Upper lobe of left lung (tissue), 6 donors: Measurements from ENCODE around the gene SLIT1. TPM values are rescaled to one million over a fixed set of nuclear protein-coding genes. Genes with fewer than 3 reads are reported as not detected.
A peak's percentile ranks its signal among the peaks of the same experiment; 100 is the strongest.

Experiments used
- ATAC-seq, 2 donors: fragments of 200-7000 bp; cut with Tn5 transposase; one replicate each; pipeline ENCODE4 v1.9.1; 2022; ENCODE audit warnings: mild to moderate bottlenecking in 2 of 2, moderate library complexity in 2 of 2; ENCODE audit not compliant: low FRiP score in 2 of 2
- DNase-seq, 2 donors: peaks; one replicate each; pipeline ENCODE4 v3.0.0-alpha.2; 2019 to 2020
- H3K27ac ChIP-seq, 4 donors: fragments of 200-600 bp; sonication (generic); one replicate each; pipeline ENCODE4 v1.5.1; 2016 to 2019
- H3K27me3 ChIP-seq, 4 donors: fragments of 200-600 bp; sonication (generic); one replicate each; pipeline ENCODE4 v1.5.1; 2017 to 2019
- H3K36me3 ChIP-seq, 4 donors: fragments of 200-600 bp; sonication (generic); one replicate each; pipeline ENCODE4 v1.5.1; 2016 to 2019
- H3K4me1 ChIP-seq, 4 donors: fragments of 200-600 bp; sonication (generic); one replicate each; pipeline ENCODE4 v1.5.1; 2018 to 2019
- H3K4me3 ChIP-seq, 4 donors: fragments of 200-600 bp; sonication (generic); one replicate each; pipeline ENCODE4 v1.5.1; 2017 to 2019; ENCODE audit warnings: mild to moderate bottlenecking in 2 of 4, moderate library complexity in 1 of 4
- H3K9me3 ChIP-seq, 4 donors: fragments of 200-600 bp; sonication (generic); one replicate each; pipeline ENCODE4 v1.5.1; 2018 to 2019
- EP300 ChIP-seq, 4 donors: sonication (generic); formaldehyde crosslinking; IDR thresholded peaks; one replicate each; pipeline ENCODE4 v1.5.1; 2017; ENCODE audit warnings: antibody characterized with exemption in 4 of 4, control low read depth in 2 of 4
- POLR2A ChIP-seq, 4 donors: fragments of 450-650 bp; IDR thresholded peaks; one replicate each; pipeline ENCODE4 v1.5.1; 2016 to 2017; ENCODE audit warnings: antibody characterized with exemption in 4 of 4, mild to moderate bottlenecking in 2 of 4
- POLR2AphosphoS5 ChIP-seq, 2 donors: sonication (generic); formaldehyde crosslinking; IDR thresholded peaks; one replicate each; pipeline ENCODE4 v1.5.1; 2017; ENCODE audit warnings: antibody characterized with exemption in 2 of 2
- WGBS, 2 donors: methylation state at CpG; one replicate each; pipeline ENCODE4 v1.1.5; 2017 to 2018; 5-methylcytosine and 5-hydroxymethylcytosine counted together
- total RNA-seq, 6 donors: library from RNA; depleted of rRNA in 4 of 6; stranded (reverse); fragments of >200 nt in 4 of 6; gene quantifications; one replicate each; pipeline versions ENCODE4 v1.1.0 to v1.2.1, GENCODE V29; 2016 to 2021
- TF ChIP-seq, protein P1 (sequence below), 6 experiments: fragments of 450-650 bp in 4 of 6; fragments of 200-600 bp in 2 of 6; sonication (generic) in 2 of 6; IDR thresholded peaks; one replicate each; pipeline ENCODE4 v1.5.1; 2016 to 2019; ENCODE audit warnings: antibody characterized with exemption in 6 of 6
- donor health status: DM: no; HTN: no; CAD: no; lungs with moderate emphysema.
- donor health status: DM: no; HTN: yes; CAD: no; lungs with severe emphysema.

SLIT1 gene
- total RNA-seq, 6 donors from 2014 or later, result 0.30 to 1.6 (median 0.54) TPM; not detected in 1

DNA sequence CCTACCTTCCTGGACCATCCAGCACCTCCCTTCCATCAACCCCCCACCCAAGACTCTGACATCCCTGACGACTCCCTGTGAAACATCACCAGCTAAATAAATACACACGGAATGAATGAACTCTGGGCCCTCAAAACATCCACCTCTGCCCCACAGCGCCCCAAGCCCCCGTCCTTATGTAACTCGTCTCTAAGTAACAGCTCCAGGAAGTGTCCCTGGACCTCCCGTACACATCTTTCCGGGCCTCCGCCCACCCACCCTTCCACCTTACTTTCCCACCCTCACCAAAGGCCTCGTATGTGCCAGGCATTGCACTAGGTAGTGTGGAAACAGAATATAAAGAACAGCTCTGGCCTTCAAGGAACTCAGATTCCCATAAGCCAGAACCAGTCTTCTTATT is 27.7 kb upstream of the SLIT1 start:
- Histone ChIP-seq H3K4me1 (peaks cover 0 to 7% (median 1%) of the 10 kb centered on the region in 4 donors), H3K36me3 (no peaks in the 10 kb centered on the region), H3K27me3 (no peaks in the 10 kb centered on the region), H3K27ac (no peak overlapping the region), H3K4me3 (no peak overlapping the region), H3K9me3 (no peaks in the 10 kb centered on the region)
- TF ChIP-seq EP300 (IDR thresholded peaks at IDR 0.05) (no peak), POLR2A (IDR thresholded peaks at IDR 0.05) (no peak), POLR2AphosphoS5 (IDR thresholded peaks at IDR 0.05) (no peak)
- TF ChIP-seq, protein P1, sequence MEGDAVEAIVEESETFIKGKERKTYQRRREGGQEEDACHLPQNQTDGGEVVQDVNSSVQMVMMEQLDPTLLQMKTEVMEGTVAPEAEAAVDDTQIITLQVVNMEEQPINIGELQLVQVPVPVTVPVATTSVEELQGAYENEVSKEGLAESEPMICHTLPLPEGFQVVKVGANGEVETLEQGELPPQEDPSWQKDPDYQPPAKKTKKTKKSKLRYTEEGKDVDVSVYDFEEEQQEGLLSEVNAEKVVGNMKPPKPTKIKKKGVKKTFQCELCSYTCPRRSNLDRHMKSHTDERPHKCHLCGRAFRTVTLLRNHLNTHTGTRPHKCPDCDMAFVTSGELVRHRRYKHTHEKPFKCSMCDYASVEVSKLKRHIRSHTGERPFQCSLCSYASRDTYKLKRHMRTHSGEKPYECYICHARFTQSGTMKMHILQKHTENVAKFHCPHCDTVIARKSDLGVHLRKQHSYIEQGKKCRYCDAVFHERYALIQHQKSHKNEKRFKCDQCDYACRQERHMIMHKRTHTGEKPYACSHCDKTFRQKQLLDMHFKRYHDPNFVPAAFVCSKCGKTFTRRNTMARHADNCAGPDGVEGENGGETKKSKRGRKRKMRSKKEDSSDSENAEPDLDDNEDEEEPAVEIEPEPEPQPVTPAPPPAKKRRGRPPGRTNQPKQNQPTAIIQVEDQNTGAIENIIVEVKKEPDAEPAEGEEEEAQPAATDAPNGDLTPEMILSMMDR (IDR thresholded peaks at IDR 0.05), result no peak
- no peak for ATAC-seq
- 58 to 59% methylated on average over 9 of the region's 9 CpGs for WGBS, 2 donors
- no peak for DNase-seq

DNA sequence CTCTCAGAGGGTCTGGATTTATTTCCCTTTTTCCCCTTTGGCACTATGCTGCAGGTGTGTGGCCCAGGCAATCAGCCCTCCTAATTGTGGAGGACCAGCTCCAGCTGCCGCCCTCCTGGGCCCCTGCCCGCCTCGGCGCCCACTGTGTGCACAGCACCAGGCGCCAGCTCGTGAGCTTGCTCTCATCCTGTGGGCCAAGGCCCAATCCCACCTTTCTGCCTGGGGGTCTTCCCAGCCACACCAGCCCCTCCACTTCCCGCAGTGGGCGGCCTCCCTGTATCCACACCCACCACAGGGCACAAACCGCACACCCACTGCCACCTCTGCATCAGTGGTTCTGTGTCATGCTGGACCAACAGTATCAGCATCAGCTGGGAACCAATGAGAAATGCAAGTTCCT is 25.5 kb upstream of the SLIT1 start:
- no peak overlapping the region for H3K4me3 ChIP-seq
- no peak overlapping the region for H3K27ac ChIP-seq
- H3K27me3 ChIP-seq, result no peaks in the 10 kb centered on the region
- no peaks in the 10 kb centered on the region for H3K9me3 ChIP-seq
- no peaks in the 10 kb centered on the region for H3K36me3 ChIP-seq
- TF ChIP-seq, protein P1 (IDR thresholded peaks at IDR 0.05), result no peak
- TF ChIP-seq POLR2AphosphoS5 (IDR thresholded peaks at IDR 0.05) (no peak), EP300 (IDR thresholded peaks at IDR 0.05) (no peak), POLR2A (IDR thresholded peaks at IDR 0.05) (no peak)
- no peak for DNase-seq
- ATAC-seq, result no peak
- H3K4me1 ChIP-seq, result no peaks in the 10 kb centered on the region
- 86 to 95% methylated on average over 9 of the region's 9 CpGs for WGBS, 2 donors

DNA sequence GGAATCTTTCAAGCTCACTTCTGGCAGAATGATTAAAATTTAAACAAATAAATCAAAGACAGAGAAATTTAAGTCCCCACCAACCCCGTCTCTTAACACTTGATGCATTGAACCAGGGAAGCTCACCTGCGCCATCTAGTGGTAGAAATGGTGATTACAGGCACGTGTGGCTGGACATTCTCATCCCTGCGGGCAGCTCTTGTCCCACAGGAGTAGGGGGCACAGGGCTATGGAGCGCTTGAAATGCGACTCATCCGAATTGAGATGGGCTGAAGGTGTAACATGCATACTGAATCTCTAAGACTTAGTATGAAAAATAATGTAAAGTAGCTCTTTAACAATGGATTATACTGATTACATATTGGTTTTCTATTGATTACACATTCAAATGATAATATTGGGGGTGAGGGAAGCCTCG is 24.8 kb upstream of the SLIT1 start:
- no peak overlapping the region for H3K4me3 ChIP-seq
- no peaks in the 10 kb centered on the region for H3K4me1 ChIP-seq
- DNase-seq (peak in 1 of 2 donors; percentile 70), ATAC-seq (peak; percentile 58 to 82)
- H3K27me3 ChIP-seq, result no peaks in the 10 kb centered on the region
- H3K27ac ChIP-seq, result no peak overlapping the region
- WGBS, 2 donors, result 17% methylated on average over 8 of the region's 8 CpGs
- no peaks in the 10 kb centered on the region for H3K9me3 ChIP-seq
- TF ChIP-seq EP300 (IDR thresholded peaks at IDR 0.05) (no peak), POLR2A (IDR thresholded peaks at IDR 0.05) (no peak), POLR2AphosphoS5 (IDR thresholded peaks at IDR 0.05) (no peak)
- TF ChIP-seq, protein P1 (IDR thresholded peaks at IDR 0.05), result peak; percentile 81 to 94 (median 85)
- no peaks in the 10 kb centered on the region for H3K36me3 ChIP-seq

DNA sequence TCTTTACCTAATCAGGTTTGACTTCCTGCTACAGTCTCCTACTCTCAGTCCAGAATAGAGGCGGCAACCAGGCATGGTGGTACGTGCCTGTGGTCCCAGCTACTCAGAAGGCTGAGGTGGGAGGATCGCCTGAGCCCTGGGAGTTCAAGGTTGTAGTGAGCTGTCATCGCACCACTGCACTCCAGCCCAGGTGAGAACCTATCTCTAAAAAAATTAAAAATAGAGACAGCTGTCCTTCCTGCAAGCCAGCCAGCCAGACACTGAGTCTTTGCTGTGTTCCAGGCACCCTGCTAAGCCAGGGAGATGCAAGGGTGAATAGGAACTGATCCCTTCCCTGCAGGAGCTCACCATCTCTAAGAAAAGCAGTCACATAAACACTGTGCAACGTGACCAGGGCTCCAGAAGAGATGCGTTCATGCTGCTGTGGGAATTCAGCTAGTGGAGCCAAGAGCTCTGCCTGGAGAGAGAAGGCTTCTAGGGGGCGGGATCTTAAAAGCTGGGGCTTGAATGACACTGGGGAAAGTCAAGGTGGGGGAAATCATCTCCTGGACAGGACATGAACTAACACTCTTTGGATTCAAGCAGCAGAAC is 22.1 kb upstream of the SLIT1 start:
- DNase-seq, result no peak
- H3K36me3 ChIP-seq, result no peaks in the 10 kb centered on the region
- no peaks in the 10 kb centered on the region for H3K4me1 ChIP-seq
- 61 to 62% methylated on average over 7 of the region's 7 CpGs for WGBS, 2 donors
- TF ChIP-seq EP300 (IDR thresholded peaks at IDR 0.05) (no peak), POLR2A (IDR thresholded peaks at IDR 0.05) (no peak), POLR2AphosphoS5 (IDR thresholded peaks at IDR 0.05) (no peak)
- TF ChIP-seq, protein P1 (IDR thresholded peaks at IDR 0.05), result no peak
- no peaks in the 10 kb centered on the region for H3K9me3 ChIP-seq
- ATAC-seq, result no peak
- H3K4me3 ChIP-seq, result no peak overlapping the region
- no peak overlapping the region for H3K27ac ChIP-seq
- H3K27me3 ChIP-seq, result no peaks in the 10 kb centered on the region

DNA sequence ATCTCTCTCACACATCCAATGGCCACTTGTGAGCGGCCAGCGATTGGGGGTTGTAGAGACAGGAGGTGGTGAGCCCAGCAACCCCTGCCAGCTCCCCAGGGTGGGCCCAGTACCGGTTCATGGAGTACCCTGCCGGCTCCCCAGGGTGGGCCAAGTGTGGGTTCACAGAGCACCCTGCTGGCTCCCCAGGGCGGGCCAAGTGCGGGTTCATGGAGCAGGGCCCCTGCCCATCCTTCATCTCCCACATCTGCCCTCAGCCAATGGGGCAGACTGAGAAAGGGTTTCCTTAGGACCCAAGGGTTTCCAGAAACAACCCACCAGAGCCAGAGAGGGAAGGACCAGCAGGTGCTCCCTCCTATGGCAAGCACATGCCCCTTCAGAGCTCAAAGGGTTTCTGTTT is 21.4 kb upstream of the SLIT1 start:
- DNase-seq, result peak in 1 of 2 donors; percentile 34
- H3K36me3 ChIP-seq, result no peaks in the 10 kb centered on the region
- no peak overlapping the region for H3K4me3 ChIP-seq
- TF ChIP-seq EP300 (IDR thresholded peaks at IDR 0.05), result no peak
- no peak for TF ChIP-seq POLR2AphosphoS5 (IDR thresholded peaks at IDR 0.05)
- TF ChIP-seq, protein P1 (IDR thresholded peaks at IDR 0.05), result no peak
- no peak for TF ChIP-seq POLR2A (IDR thresholded peaks at IDR 0.05)
- H3K9me3 ChIP-seq, result no peaks in the 10 kb centered on the region
- no peak overlapping the region for H3K27ac ChIP-seq
- ATAC-seq, result no peak
- WGBS, 2 donors, result 80 to 97% methylated on average over 4 to 6 of the region's 6 CpGs
- no peaks in the 10 kb centered on the region for H3K4me1 ChIP-seq
- no peaks in the 10 kb centered on the region for H3K27me3 ChIP-seq
